ENCODE data around the gene HAS3.

DNA sequence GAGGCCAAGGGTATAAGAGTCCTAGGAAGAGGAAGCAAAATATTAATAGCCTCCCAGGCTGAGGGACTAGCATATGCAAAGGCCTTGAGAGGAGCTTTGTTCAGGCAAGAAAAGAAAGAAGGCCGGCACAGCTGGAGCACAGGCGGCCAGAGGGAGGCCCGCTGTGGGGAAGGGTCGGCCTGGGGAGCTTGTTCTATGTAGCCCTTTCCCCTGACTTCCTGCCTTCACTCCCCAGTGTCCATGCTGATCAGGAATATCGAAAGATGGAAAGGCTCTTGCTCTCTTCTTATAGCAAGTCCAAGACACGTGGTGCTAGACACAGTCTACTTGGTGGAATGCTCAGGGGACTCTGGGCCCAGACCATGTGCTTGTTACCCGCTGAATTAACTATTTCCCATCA is 27.4 kb upstream of the HAS3 start:
- TF ChIP-seq, protein P1, sequence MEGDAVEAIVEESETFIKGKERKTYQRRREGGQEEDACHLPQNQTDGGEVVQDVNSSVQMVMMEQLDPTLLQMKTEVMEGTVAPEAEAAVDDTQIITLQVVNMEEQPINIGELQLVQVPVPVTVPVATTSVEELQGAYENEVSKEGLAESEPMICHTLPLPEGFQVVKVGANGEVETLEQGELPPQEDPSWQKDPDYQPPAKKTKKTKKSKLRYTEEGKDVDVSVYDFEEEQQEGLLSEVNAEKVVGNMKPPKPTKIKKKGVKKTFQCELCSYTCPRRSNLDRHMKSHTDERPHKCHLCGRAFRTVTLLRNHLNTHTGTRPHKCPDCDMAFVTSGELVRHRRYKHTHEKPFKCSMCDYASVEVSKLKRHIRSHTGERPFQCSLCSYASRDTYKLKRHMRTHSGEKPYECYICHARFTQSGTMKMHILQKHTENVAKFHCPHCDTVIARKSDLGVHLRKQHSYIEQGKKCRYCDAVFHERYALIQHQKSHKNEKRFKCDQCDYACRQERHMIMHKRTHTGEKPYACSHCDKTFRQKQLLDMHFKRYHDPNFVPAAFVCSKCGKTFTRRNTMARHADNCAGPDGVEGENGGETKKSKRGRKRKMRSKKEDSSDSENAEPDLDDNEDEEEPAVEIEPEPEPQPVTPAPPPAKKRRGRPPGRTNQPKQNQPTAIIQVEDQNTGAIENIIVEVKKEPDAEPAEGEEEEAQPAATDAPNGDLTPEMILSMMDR (IDR thresholded peaks at IDR 0.05; ENCODE audit: low read depth, low read length) = no peak
- TF ChIP-seq, protein P2, sequence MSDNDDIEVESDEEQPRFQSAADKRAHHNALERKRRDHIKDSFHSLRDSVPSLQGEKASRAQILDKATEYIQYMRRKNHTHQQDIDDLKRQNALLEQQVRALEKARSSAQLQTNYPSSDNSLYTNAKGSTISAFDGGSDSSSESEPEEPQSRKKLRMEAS (IDR thresholded peaks at IDR 0.05; ENCODE audit: low read depth, low read length) = no peak
